AG04449 (cell line): ENCODE measurements around the gene PLXNA4.

Experiments
- CTCF ChIA-PET: fragments of 350-600 bp; formaldehyde crosslinking; extraction: SDS; loops from one replicate; lab custom pipeline; 2021; ENCODE audit warnings: antibody characterized with exemption; lab: Yijun Ruan, JAX
- POLR2A ChIA-PET: fragments of 400-600, 350-600 bp; formaldehyde crosslinking; extraction: SDS; loops from one replicate; lab custom pipeline; 2020; ENCODE audit warnings: antibody characterized with exemption, inconsistent platforms; lab: Yijun Ruan, JAX
- DNase-seq: peaks from one replicate; pipeline ENCODE4 v3.0.0-alpha.2; 2010; ENCODE audit warnings: low read depth, low spot score
- H3K4me3 ChIP-seq: 2 replicates; pipeline ENCODE4 v1.5.1; 2011; ENCODE audit warnings: low read depth, mild to moderate bottlenecking, control low read depth, low read length
- TF ChIP-seq, protein P1 (sequence below): IDR thresholded peaks from one replicate; pipeline ENCODE4 v1.5.1; 2011; ENCODE audit warnings: mild to moderate bottlenecking, moderate library complexity, low read length, control low read depth, inconsistent platforms; ENCODE audit not compliant: insufficient read depth; ENCODE audit errors: missing control alignments

Gene PLXNA4

DNA sequence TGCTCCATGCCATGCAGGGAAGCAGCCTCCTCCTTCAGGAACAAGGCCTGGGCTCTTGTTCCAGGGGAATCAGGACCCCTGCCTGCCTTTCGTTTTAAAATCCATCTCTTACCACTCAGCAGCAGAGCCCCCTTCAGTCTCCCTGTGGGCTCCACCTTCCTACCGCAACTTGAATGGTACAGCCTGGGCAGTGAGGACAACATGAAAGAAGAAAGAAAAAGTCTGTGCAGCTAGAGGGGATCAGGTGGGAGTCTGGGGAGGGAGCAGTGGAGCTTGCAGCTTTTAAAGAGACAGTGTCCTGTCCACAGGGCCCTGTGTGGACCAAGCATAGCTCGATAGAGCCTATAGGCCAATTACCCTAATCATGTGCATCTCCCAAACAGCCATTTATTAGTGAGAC is 3.7 kb downstream of the PLXNA4 start:
- no peak overlapping the region for H3K4me3 ChIP-seq
- DNase-seq: no peak
- POLR2A ChIA-PET: no interaction called here
- CTCF ChIA-PET: interaction anchor here (1.0 kb wide), 1 partner anchor 8 kb away, joined by 3 read pairs; no protein-coding TSS in a partner anchor
- TF ChIP-seq, protein P1, sequence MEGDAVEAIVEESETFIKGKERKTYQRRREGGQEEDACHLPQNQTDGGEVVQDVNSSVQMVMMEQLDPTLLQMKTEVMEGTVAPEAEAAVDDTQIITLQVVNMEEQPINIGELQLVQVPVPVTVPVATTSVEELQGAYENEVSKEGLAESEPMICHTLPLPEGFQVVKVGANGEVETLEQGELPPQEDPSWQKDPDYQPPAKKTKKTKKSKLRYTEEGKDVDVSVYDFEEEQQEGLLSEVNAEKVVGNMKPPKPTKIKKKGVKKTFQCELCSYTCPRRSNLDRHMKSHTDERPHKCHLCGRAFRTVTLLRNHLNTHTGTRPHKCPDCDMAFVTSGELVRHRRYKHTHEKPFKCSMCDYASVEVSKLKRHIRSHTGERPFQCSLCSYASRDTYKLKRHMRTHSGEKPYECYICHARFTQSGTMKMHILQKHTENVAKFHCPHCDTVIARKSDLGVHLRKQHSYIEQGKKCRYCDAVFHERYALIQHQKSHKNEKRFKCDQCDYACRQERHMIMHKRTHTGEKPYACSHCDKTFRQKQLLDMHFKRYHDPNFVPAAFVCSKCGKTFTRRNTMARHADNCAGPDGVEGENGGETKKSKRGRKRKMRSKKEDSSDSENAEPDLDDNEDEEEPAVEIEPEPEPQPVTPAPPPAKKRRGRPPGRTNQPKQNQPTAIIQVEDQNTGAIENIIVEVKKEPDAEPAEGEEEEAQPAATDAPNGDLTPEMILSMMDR: no peak

DNA sequence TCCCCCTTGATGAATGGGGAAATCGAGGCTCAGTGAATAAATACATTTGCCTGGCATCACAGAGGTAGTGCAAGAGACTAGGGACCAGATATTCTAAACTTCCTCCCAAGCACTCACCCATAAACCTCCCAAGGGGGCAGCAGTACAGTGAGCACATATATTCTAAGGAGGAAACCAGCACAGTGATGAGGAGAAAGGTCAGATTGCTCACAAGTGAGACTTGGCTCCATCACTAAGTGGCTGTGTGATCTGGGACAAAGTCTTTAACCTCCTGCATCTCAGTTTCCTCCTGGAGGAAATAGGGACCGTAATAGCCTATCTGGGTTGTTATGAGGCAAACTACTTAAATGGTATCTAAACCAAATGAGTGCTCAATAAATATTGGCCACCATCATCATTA is 4.3 kb downstream of the PLXNA4 start:
- TF ChIP-seq, protein P1: no peak
- CTCF ChIA-PET: interaction anchor here (1.0 kb wide), 1 partner anchor 9 kb away, joined by 3 read pairs; no protein-coding TSS in a partner anchor

DNA sequence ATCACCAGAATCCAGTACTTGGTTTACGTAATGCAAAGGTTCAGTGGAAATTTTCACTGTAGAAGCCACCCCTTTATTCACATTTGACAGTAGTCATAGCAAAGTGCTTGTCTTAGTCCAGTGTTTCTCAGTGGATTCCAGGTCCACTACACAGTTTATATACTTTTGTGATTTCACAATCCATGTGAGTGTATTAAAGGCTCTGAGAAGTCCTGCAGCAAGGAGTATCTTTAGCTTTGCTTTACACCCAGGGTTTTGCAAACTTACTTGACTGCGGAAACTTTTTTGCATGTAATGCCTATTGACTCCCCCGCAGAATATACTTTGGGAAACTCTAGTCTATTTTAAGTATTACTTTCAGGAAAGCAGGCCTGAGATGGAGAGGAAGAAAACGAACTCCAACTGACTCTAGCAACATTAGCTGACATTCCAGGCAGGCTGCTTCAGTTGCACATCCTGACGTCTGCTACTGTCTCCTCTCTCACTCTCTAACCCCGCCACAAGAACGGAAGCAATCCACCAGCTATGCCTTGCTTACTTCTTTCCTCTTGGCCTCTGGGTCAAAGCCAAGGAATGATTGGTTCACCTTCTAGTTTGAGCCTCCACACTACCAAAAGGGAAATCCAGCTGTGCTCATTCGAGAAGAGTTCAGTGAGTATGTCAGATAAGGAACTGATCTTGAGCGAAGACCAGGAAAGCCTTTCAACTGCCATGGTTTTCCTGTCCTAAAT is 6.2 kb downstream of the PLXNA4 start:
- POLR2A ChIA-PET: no interaction called here
- CTCF ChIA-PET: interaction anchor here (1.2 to 2.4 kb wide), 3 partner anchors 9 to 711 kb away, joined by 4 to 15 read pairs (median 5); no protein-coding TSS in a partner anchor

More for the DNA sequence above, 4.3 kb downstream of the PLXNA4 start:
- POLR2A ChIA-PET: no interaction called here
- H3K4me3 ChIP-seq: no peak overlapping the region
- no peak for DNase-seq

DNA sequence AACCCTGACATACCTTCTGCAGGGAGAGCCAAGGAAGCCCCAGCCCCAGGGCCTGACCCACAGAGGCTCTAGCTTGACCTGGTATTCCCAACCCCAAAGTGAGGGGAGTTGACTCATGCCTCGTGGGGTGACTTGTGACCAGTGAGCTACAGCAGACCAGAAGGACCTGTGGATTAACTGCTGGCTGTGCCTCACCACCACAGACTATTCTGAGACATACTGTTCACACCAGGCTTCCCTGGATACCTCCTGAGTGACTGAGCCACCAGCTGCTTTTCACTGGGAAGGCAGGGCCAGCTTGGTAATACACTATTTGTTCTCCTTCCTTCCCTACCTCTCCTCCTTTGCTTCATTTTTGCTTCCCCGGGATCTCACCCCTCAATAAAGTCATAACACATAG is 7.3 kb downstream of the PLXNA4 start:
- ChIA-PET POLR2A (no interaction called here), CTCF (interaction anchor here (1.0 to 2.4 kb wide), 4 partner anchors 11 to 710 kb away, joined by 3 to 15 read pairs (median 4); no protein-coding TSS in a partner anchor)
- TF ChIP-seq, protein P1: no peak

More for the DNA sequence above, 6.2 kb downstream of the PLXNA4 start:
- no peak overlapping the region for H3K4me3 ChIP-seq
- TF ChIP-seq, protein P1: no peak
- no peak for DNase-seq

DNA sequence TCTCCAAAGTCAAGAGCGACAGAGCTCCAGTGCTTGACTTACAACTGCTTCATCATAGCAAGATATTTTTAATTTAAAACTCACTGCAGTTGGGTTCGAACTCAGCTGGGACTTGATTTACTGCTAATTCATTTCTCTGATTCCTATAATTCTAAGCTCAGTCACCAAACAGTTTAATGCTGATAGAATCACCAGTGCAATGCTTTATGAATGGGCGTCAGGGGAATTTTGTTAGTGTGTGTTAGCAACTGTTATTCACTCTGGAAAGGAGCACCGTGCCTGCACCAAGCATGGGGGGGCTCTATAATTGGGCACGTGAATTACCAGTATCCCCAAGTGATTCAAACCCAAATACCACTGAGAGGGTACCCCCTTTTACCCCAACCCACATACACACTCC is 10.4 kb downstream of the PLXNA4 start:
- TF ChIP-seq, protein P1: no peak
- DNase-seq: no peak
- POLR2A ChIA-PET: no interaction called here
- CTCF ChIA-PET: interaction anchor here (0.8 to 1.6 kb wide), 3 partner anchors 8 to 14 kb away, joined by 4 to 5 read pairs (median 5); no protein-coding TSS in a partner anchor
- H3K4me3 ChIP-seq: no peak overlapping the region

More for the DNA sequence above, 7.3 kb downstream of the PLXNA4 start:
- DNase-seq: no peak
- H3K4me3 ChIP-seq: no peak overlapping the region

DNA sequence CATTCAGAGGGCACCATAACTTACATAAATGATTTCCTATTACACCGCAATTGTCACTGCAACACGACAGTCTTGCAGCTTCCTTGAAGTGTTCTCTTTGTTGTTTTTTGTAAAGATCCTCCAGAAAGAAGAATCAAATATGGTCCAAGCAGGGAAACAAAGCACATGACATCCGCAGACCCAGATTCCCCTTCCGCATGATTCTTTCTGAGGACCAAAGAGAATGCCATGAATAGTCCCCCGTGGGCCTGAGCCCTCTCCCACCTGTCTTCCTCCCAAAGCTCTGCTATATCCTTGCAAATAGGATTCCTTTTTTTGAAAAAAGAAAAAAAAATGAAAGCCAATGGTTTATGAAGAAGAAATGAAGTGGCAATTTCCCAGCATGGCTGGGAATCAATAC is 10.8 kb downstream of the PLXNA4 start:
- TF ChIP-seq, protein P1: no peak
- ChIA-PET CTCF (interaction anchor here (0.8 to 1.6 kb wide), 3 partner anchors 8 to 15 kb away, joined by 4 to 5 read pairs (median 5); no protein-coding TSS in a partner anchor), POLR2A (no interaction called here)
- no peak for DNase-seq
- no peak overlapping the region for H3K4me3 ChIP-seq
